PFSK-1 (cell line): Measurements from ENCODE around the gene MESD.

Experiments used
- POLR2AphosphoS5 ChIP-seq: IDR thresholded peaks from 2 replicates; pipeline ENCODE4 v1.6.1; 2012; ENCODE audit warnings: low read depth, mild to moderate bottlenecking, control low read depth, low read length, moderate library complexity
- REST ChIP-seq, 2 experiments: IDR thresholded peaks; 2 replicates each; pipeline versions ENCODE4 v1.6.1 to v1.8.0; 2011 to 2012; ENCODE audit warnings: low read depth in 2 of 2, low read length in 2 of 2, control low read depth in 1 of 2, inconsistent platforms in 1 of 2, mild to moderate bottlenecking in 1 of 2, moderate library complexity in 1 of 2; ENCODE audit not compliant: insufficient read depth in 1 of 2
- TAF1 ChIP-seq: IDR thresholded peaks from 2 replicates; pipeline ENCODE4 v1.6.1; 2012; ENCODE audit warnings: low read length, control low read depth, borderline replicate concordance; ENCODE audit not compliant: insufficient read depth

GRCh38 chr15:81012588-81012987 is 23.0 kb upstream of the MESD start:
- TF ChIP-seq POLR2AphosphoS5 (no peak), REST (IDR thresholded peaks at IDR 0.05; ENCODE audit: insufficient read depth in 1 of 2, low read depth in 2 of 2, low read length in 2 of 2) (no peak), TAF1 (no peak)
